Measurements from ENCODE around the gene NCAPG.

DNA sequence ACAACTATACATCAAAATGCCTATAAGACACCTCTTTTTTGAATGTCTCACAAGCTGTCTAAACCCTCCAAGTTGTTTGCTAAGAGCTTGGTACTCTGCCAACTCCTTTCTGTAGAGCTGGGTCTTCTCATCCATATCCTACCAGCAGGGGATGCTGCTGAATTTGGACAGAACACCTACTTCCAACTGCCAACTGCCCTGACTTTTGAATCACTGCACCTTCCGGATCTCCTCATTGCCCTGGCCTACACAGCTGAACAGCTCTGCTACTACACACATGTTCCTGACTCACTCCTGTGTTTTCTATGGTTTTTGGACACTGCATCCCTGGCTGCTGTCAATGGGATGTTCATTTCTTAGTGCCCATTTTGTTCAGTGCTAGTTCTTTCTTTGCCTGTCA is 48.1 kb upstream of the NCAPG start:
- TF ChIP-seq POLR2AphosphoS5 (IDR thresholded peaks at IDR 0.05) (no peak), POLR2A (IDR thresholded peaks at IDR 0.05) (no peak)

Data from spleen (tissue), 3 donors.